Chondrocyte (in vitro differentiated cells): ENCODE measurements around the gene TTC9B. TPM values are rescaled to one million over a fixed set of nuclear protein-coding genes. Genes with fewer than 3 reads are reported as not detected.
A peak's percentile ranks its signal among the peaks of the same experiment; 100 is the strongest.

Experiments
- DNase-seq: peaks from one replicate; pipeline ENCODE4 v3.0.0; 2021; ENCODE audit warnings: mixed read lengths, low spot score
- H3K27ac Mint-ChIP-seq: one replicate; pipeline ENCODE4 v1.8.0; 2021; ENCODE audit warnings: mild to moderate bottlenecking, moderate library complexity, mixed read lengths; ENCODE audit not compliant: unreplicated experiment
- H3K27me3 Mint-ChIP-seq: 2 replicates; pipeline ENCODE4 v1.8.0; 2021; ENCODE audit warnings: low read depth, mixed read lengths
- H3K36me3 Mint-ChIP-seq: 2 replicates; pipeline ENCODE4 v1.8.0; 2021; ENCODE audit warnings: low read depth, mixed read lengths
- H3K4me1 Mint-ChIP-seq: 2 replicates; pipeline ENCODE4 v1.8.0; 2021; ENCODE audit warnings: low read depth, mild to moderate bottlenecking, mixed read lengths
- H3K4me3 Mint-ChIP-seq: one replicate; pipeline ENCODE4 v1.8.0; 2021; ENCODE audit warnings: mild to moderate bottlenecking, moderate library complexity, mixed read lengths; ENCODE audit not compliant: unreplicated experiment
- H3K9me3 Mint-ChIP-seq: 2 replicates; pipeline ENCODE4 v1.8.0; 2021; ENCODE audit warnings: low read depth, mixed read lengths
- CTCF ChIP-seq: fragments of 200-600 bp; sonication (generic); IDR thresholded peaks from 2 replicates; pipeline ENCODE4 v1.5.0; 2021; ENCODE audit warnings: antibody characterized with exemption, mild to moderate bottlenecking, moderate library complexity
- total RNA-seq: library from RNA; stranded (reverse); gene quantifications from 3 replicates; pipeline ENCODE4 v1.2.1, GENCODE V29; 2021

TTC9B gene
- total RNA-seq, 1 donor from 2014 or later = not detected

- H3K27me3 Mint-ChIP-seq = no peaks in the 10 kb centered on the region
- H3K4me3 Mint-ChIP-seq = no peak overlapping the region
Measured at GRCh38 chr19:40198272-40198990, 19.8 kb downstream of the TTC9B start.

GRCh38 chr19:40193587-40193849 lies 24.7 kb downstream of the TTC9B start:
- Mint-ChIP-seq H3K27ac (no peak overlapping the region), H3K9me3 (no peaks in the 10 kb centered on the region)

More at GRCh38 chr19:40198272-40198990, 19.8 kb downstream of the TTC9B start:
- no peak for TF ChIP-seq CTCF
- no peak for DNase-seq
- no peak overlapping the region for H3K27ac Mint-ChIP-seq
- peaks cover 14% of the 10 kb centered on the region for H3K36me3 Mint-ChIP-seq
- H3K4me1 Mint-ChIP-seq = peaks cover 4% of the 10 kb centered on the region
- no peaks in the 10 kb centered on the region for H3K9me3 Mint-ChIP-seq

GRCh38 chr19:40192758-40193586 lies 25.2 kb downstream of the TTC9B start:
- DNase-seq = no peak
- Mint-ChIP-seq H3K9me3 (no peaks in the 10 kb centered on the region), H3K4me3 (peak overlapping the region; percentile 57), H3K4me1 (peaks cover 24% of the 10 kb centered on the region), H3K27ac (no peak overlapping the region), H3K27me3 (no peaks in the 10 kb centered on the region), H3K36me3 (peaks cover 5% of the 10 kb centered on the region)
- TF ChIP-seq CTCF = no peak

More at GRCh38 chr19:40193587-40193849, 24.7 kb downstream of the TTC9B start:
- Mint-ChIP-seq H3K36me3 (peaks cover 7% of the 10 kb centered on the region), H3K27me3 (no peaks in the 10 kb centered on the region), H3K4me1 (peaks cover 24% of the 10 kb centered on the region), H3K4me3 (no peak overlapping the region)
- DNase-seq = no peak
- no peak for TF ChIP-seq CTCF

- Mint-ChIP-seq H3K9me3 (no peaks in the 10 kb centered on the region), H3K4me3 (peak overlapping the region; percentile 57), H3K27ac (no peak overlapping the region), H3K27me3 (no peaks in the 10 kb centered on the region), H3K36me3 (peaks cover 4% of the 10 kb centered on the region), H3K4me1 (peaks cover 24% of the 10 kb centered on the region)
- no peak for DNase-seq
- TF ChIP-seq CTCF = peak; percentile 44
Measured at GRCh38 chr19:40191836-40192646, 26.1 kb downstream of the TTC9B start.
